K562 (cell line): ENCODE data around the gene GCN1. TPM values are rescaled to one million over a fixed set of nuclear protein-coding genes. Genes with fewer than 3 reads are reported as not detected.

ENCODE experiments used
- CEBPB ChIP-seq: fragments of 450-650 bp; IDR thresholded peaks from 2 replicates; pipeline ENCODE4 v1.6.1; 2016; ENCODE audit warnings: missing genetic modification characterization, missing compliant biosample characterization
- CTBP1 ChIP-seq: fragments of 450-650 bp; IDR thresholded peaks from 2 replicates; pipeline ENCODE4 v1.6.1; 2016; ENCODE audit warnings: borderline replicate concordance
- KDM5B ChIP-seq: fragments of 200-600 bp; sonication (generic); IDR thresholded peaks from 2 replicates; pipeline ENCODE4 v1.6.1; 2012; ENCODE audit warnings: low read depth, mild to moderate bottlenecking, moderate library complexity, low read length, control low read depth, inconsistent platforms; ENCODE audit not compliant: insufficient replicate concordance
- MCM3 ChIP-seq: fragments of 450-650 bp; IDR thresholded peaks from 2 replicates; pipeline ENCODE4 v1.6.1; 2016
- MGA ChIP-seq: fragments of 450-650 bp; IDR thresholded peaks from 2 replicates; pipeline ENCODE4 v1.6.1; 2016; ENCODE audit warnings: mild to moderate bottlenecking, moderate library complexity
- NCOR1 ChIP-seq: fragments of 450-650 bp; IDR thresholded peaks from 2 replicates; pipeline ENCODE4 v1.6.1; 2016; ENCODE audit warnings: mild to moderate bottlenecking, moderate library complexity
- NELFE ChIP-seq: IDR thresholded peaks from 2 replicates; pipeline ENCODE4 v1.6.1; 2011; ENCODE audit warnings: mild to moderate bottlenecking; ENCODE audit not compliant: insufficient read depth, insufficient read length
- POLR2B ChIP-seq: fragments of 450-650 bp; IDR thresholded peaks from 2 replicates; pipeline ENCODE4 v1.6.1; 2018; ENCODE audit warnings: low read depth; ENCODE audit not compliant: partially characterized antibody
- RFX7 ChIP-seq: fragments of 250-450 bp; sonication (Bioruptor Pico); IDR thresholded peaks from 2 replicates; pipeline ENCODE4 v1.5.1; 2021; ENCODE audit warnings: mild to moderate bottlenecking
- SMC3 ChIP-seq: conservative IDR thresholded peaks from 2 replicates; pipeline ENCODE4 v1.6.1; 2011; ENCODE audit warnings: low read depth, low read length, improper control_type of control experiment; ENCODE audit not compliant: insufficient read depth
- TOE1 ChIP-seq, 2 experiments: fragments of 450-650 bp in 1 of 2; sonication (generic) in 1 of 2; formaldehyde crosslinking in 1 of 2; IDR thresholded peaks; 2 replicates each; pipeline versions ENCODE4 v1.7.1 to v1.8.0; 2016 to 2022; ENCODE audit warnings: borderline replicate concordance in 2 of 2, mild to moderate bottlenecking in 2 of 2, antibody characterized with exemption in 1 of 2, inconsistent platforms in 1 of 2, low read depth in 1 of 2, missing genetic modification reagents in 1 of 2, moderate library complexity in 1 of 2
- ZBTB11 ChIP-seq, 3 experiments: fragments of 200-800 bp in 1 of 3; fragments of 250-450 bp in 1 of 3; fragments of 450-650 bp in 1 of 3; sonication (Bioruptor Pico) in 1 of 3; sonication (Bioruptor generic) in 1 of 3; formaldehyde crosslinking in 1 of 3; IDR thresholded peaks; 2 replicates each; pipeline versions ENCODE4 v1.6.1 to v1.8.0; 2016 to 2022; ENCODE audit warnings: mild to moderate bottlenecking in 2 of 3, missing genetic modification characterization in 2 of 3, missing compliant biosample characterization in 1 of 3, moderate library complexity in 1 of 3
- ZNF263 ChIP-seq: sonication (generic); formaldehyde crosslinking; IDR thresholded peaks from 2 replicates; pipeline ENCODE4 v1.8.0; 2022; ENCODE audit warnings: mild to moderate bottlenecking, missing genetic modification reagents, borderline replicate concordance
- polyA plus RNA-seq, 8 experiments: library from polyadenylated mRNA; depleted of rRNA in 4 of 8; stranded (reverse) in 5 of 8; unstranded in 3 of 8; fragments of >200 nt; fragmentation: Nextera tagmentation in 2 of 8; fragmentation: Illumina TruSeq in 1 of 8; extraction: Ambion mirVana in 2 of 8; extraction: Trizol in 1 of 8; gene quantifications; 2 replicates each; pipeline versions ENCODE4 v1.2.1 to v1.2.3, GENCODE V29; 2011 to 2014; ENCODE audit warnings: inconsistent platforms in 1 of 8, missing spikeins in 1 of 8
- total RNA-seq, 7 experiments: library from RNA; depleted of rRNA in 6 of 7; stranded (reverse); fragments of >200 nt in 6 of 7; fragmentation: Illumina TruSeq in 2 of 7; extraction: Trizol in 2 of 7; gene quantifications; 2 replicates each; pipeline versions ENCODE4 v1.2.1 to v1.2.3, GENCODE V29; 2011 to 2021; ENCODE audit warnings: low replicate concordance in 1 of 7

The GCN1 gene
- total and polyA plus RNA-seq, 9 of the 15 experiments (the other 6 are each of a cell fraction or from before 2014, with no cell fraction given): 11.9 to 190 (median 51.7) TPM

- no peak for TF ChIP-seq ZBTB11 (CRISPR knock-in tag; IDR thresholded peaks at IDR 0.05)
- TF ChIP-seq SMC3: no peak
- no peak for TF ChIP-seq TOE1 (IDR thresholded peaks at IDR 0.05; ENCODE audit: borderline replicate concordance)
- no peak for TF ChIP-seq TOE1 (CRISPR knock-in tag; IDR thresholded peaks at IDR 0.05; ENCODE audit: borderline replicate concordance, low read depth)
- TF ChIP-seq NELFE: no peak
- TF ChIP-seq POLR2B: no peak
- TF ChIP-seq MCM3: no peak
- no peak for TF ChIP-seq KDM5B
- 0 out of 2 replicates have a peak, but pooled peaks have one; percentile 0 for TF ChIP-seq NCOR1
- no peak for TF ChIP-seq ZNF263 (CRISPR knock-in tag)
- TF ChIP-seq CEBPB (tag): peak; percentile 53
- no peak for TF ChIP-seq CTBP1
- 0 out of 2 replicates have a peak, but pooled peaks have one; percentile 26 for TF ChIP-seq MGA
- TF ChIP-seq RFX7 (CRISPR knock-in tag): no peak
These were observed 1.8 kb upstream of the GCN1 start (continued) for GRCh38 chr12:120196363-120196762.
